Measurements from ENCODE around the gene TPM1.

DNA sequence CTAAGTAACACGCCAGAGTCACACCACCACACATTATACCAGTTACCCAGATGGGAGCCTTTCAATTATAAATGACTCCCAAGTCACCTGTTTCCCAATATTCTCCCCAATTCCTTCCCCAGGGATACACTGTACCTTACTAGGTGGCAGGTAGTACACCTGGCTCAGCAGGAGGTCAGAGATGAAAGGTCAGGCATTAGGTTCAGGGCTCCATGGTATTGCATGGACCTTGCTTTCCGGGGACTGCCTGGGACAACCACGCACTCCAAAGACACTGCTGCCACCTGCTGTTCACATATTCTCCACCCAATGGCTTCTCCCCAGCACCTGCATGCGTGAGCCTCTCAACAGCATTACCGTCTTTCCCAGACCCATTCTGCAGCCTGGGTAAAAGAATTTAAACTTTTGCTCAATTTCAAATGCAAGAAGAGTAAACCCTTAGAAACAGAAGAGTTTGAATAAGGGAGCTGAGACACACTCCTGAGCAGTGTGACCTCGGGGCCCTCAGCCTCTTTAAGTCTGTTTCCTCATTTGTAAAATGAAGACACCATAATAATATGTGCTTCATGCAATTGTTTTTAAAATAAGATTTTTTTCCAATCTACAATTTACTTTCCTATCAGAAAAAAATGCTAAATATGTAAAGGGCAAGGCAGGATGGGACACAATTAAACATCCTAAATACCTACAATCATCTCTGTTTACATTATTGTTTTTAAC lies 51.1 kb downstream of the TPM1 start:
- TF ChIP-seq ZNF138 (CRISPR knock-in tag; conservative IDR thresholded peaks at IDR 0.05) (no peak), IRF2 (CRISPR knock-in tag; IDR thresholded peaks at IDR 0.05; ENCODE audit: borderline replicate concordance, low read depth) (no peak), CBFB (CRISPR knock-in tag; IDR thresholded peaks at IDR 0.05; ENCODE audit: low read depth) (no peak), TEAD4 (CRISPR knock-in tag; IDR thresholded peaks at IDR 0.05) (no peak)
- TF ChIP-seq, protein P1, sequence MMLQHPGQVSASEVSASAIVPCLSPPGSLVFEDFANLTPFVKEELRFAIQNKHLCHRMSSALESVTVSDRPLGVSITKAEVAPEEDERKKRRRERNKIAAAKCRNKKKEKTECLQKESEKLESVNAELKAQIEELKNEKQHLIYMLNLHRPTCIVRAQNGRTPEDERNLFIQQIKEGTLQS (CRISPR knock-in tag; conservative IDR thresholded peaks at IDR 0.05), result no peak
- TF ChIP-seq, protein P2, sequence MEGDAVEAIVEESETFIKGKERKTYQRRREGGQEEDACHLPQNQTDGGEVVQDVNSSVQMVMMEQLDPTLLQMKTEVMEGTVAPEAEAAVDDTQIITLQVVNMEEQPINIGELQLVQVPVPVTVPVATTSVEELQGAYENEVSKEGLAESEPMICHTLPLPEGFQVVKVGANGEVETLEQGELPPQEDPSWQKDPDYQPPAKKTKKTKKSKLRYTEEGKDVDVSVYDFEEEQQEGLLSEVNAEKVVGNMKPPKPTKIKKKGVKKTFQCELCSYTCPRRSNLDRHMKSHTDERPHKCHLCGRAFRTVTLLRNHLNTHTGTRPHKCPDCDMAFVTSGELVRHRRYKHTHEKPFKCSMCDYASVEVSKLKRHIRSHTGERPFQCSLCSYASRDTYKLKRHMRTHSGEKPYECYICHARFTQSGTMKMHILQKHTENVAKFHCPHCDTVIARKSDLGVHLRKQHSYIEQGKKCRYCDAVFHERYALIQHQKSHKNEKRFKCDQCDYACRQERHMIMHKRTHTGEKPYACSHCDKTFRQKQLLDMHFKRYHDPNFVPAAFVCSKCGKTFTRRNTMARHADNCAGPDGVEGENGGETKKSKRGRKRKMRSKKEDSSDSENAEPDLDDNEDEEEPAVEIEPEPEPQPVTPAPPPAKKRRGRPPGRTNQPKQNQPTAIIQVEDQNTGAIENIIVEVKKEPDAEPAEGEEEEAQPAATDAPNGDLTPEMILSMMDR (IDR thresholded peaks at IDR 0.05), result peak; percentile 59
- TF ChIP-seq, protein P3, sequence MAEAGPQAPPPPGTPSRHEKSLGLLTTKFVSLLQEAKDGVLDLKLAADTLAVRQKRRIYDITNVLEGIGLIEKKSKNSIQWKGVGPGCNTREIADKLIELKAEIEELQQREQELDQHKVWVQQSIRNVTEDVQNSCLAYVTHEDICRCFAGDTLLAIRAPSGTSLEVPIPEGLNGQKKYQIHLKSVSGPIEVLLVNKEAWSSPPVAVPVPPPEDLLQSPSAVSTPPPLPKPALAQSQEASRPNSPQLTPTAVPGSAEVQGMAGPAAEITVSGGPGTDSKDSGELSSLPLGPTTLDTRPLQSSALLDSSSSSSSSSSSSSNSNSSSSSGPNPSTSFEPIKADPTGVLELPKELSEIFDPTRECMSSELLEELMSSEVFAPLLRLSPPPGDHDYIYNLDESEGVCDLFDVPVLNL (CRISPR knock-in tag; IDR thresholded peaks at IDR 0.05; ENCODE audit: borderline replicate concordance, low read depth), result no peak
- TF ChIP-seq, protein P4, sequence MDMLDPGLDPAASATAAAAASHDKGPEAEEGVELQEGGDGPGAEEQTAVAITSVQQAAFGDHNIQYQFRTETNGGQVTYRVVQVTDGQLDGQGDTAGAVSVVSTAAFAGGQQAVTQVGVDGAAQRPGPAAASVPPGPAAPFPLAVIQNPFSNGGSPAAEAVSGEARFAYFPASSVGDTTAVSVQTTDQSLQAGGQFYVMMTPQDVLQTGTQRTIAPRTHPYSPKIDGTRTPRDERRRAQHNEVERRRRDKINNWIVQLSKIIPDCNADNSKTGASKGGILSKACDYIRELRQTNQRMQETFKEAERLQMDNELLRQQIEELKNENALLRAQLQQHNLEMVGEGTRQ (CRISPR knock-in tag; IDR thresholded peaks at IDR 0.05), result no peak
- TF ChIP-seq, protein P5, sequence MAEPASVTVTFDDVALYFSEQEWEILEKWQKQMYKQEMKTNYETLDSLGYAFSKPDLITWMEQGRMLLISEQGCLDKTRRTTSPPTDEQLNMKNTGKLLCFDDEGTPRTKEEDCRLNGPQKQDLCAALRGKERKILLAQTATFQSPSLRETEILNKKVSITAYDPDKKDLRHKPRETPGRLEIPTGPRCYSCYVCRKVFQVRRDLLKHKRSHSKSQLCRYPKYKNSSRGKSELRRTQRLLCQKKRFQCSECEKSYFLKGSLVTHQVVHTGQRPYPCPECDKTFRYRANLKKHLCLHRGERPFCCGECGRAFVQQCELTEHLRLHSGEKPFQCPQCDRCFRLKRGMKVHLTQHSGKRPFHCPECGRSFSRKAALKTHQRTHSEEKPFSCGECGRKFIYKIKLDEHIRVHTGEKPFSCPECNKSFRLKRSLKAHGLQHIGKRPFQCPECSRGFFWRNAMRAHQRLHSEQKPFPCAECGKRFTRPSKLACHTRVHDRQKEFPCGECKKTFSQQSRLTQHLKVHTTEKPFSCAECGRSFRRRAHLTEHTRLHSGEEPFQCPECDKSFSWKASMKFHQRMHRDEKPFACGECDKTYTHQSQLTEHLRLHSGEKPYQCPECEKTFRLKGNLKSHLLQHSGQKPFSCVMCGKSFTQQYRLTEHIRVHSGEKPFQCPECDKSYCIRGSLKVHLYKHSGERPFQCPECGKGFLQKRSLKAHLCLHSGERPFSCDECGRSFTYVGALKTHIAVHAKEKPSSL (CRISPR knock-in tag; conservative IDR thresholded peaks at IDR 0.05), result no peak
